ENCODE results near the gene C1orf52. TPM values are rescaled to one million over a fixed set of nuclear protein-coding genes. Genes with fewer than 3 reads are reported as not detected.

C1orf52 gene
- total and polyA plus RNA-seq, 9 of the 15 experiments (the other 6 are each of a cell fraction or from before 2014, with no cell fraction given) = 17.0 to 38.5 (median 33.0) TPM

DNA sequence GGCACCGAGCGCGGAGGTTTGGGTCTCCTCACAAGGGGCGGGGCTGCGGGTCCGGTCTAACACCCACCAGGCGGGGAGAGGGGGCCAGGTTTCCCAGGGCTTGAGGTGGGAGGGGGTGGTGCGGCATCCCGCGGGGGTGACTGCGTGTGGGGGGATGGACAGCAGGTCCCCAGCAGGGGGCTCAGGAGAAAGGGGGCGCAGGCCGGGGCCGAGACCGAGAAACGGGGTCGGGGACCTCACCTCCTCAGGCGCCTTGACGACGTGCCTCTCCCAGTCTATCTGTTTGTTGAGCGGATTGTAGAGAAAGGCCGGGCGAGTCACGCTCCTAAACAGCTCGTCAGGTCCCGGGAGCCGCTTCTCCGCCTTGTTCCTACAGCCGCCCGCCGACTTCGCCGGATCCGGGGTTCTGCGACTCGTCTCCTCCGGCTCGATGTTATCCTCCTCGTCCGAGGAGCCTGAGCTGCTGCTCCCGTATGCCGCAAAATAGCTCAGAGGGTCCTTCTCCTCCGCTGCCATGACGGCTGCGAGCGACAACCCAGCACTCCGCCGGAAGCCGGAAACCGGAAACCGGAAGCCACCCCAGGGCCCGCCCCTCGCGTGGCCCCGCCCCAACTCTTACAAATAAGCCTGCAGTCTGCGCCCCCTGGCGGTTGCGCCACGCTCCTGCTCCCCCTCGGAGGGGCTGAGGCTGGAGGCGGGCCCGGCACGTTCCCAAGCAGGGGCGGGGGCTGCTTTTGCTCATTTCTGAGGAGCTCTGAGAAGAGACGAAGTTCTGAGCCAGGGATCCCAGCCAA, at the start of gene C1orf52 (continued):
- TF ChIP-seq, protein P1, sequence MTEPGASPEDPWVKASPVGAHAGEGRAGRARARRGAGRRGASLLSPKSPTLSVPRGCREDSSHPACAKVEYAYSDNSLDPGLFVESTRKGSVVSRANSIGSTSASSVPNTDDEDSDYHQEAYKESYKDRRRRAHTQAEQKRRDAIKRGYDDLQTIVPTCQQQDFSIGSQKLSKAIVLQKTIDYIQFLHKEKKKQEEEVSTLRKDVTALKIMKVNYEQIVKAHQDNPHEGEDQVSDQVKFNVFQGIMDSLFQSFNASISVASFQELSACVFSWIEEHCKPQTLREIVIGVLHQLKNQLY (CRISPR knock-in tag; conservative IDR thresholded peaks at IDR 0.05) = no peak
- TF ChIP-seq, protein P2, sequence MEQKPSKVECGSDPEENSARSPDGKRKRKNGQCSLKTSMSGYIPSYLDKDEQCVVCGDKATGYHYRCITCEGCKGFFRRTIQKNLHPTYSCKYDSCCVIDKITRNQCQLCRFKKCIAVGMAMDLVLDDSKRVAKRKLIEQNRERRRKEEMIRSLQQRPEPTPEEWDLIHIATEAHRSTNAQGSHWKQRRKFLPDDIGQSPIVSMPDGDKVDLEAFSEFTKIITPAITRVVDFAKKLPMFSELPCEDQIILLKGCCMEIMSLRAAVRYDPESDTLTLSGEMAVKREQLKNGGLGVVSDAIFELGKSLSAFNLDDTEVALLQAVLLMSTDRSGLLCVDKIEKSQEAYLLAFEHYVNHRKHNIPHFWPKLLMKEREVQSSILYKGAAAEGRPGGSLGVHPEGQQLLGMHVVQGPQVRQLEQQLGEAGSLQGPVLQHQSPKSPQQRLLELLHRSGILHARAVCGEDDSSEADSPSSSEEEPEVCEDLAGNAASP (IDR thresholded peaks at IDR 0.05) = no peak
- no peak for TF ChIP-seq KLF6 (CRISPR knock-in tag; IDR thresholded peaks at IDR 0.05; ENCODE audit: borderline replicate concordance)
- TF ChIP-seq, protein P3, sequence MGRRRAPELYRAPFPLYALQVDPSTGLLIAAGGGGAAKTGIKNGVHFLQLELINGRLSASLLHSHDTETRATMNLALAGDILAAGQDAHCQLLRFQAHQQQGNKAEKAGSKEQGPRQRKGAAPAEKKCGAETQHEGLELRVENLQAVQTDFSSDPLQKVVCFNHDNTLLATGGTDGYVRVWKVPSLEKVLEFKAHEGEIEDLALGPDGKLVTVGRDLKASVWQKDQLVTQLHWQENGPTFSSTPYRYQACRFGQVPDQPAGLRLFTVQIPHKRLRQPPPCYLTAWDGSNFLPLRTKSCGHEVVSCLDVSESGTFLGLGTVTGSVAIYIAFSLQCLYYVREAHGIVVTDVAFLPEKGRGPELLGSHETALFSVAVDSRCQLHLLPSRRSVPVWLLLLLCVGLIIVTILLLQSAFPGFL (CRISPR knock-in tag; IDR thresholded peaks at IDR 0.05) = no peak
- TF ChIP-seq CBX2 (IDR thresholded peaks at IDR 0.05; ENCODE audit: insufficient read depth, low read length, poor library complexity, severe bottlenecking) = no peak
- peak; percentile 46; the same call in 1 of the 2 replicates for TF ChIP-seq KLF16 (IDR thresholded peaks at IDR 0.05)
- TF ChIP-seq ATF1 (CRISPR knock-in tag; IDR thresholded peaks at IDR 0.05) = no peak
- peak; percentile 44; the same call in 1 of the 2 replicates for TF ChIP-seq ATF1 (tag; IDR thresholded peaks at IDR 0.05)
- TF ChIP-seq, protein P4, sequence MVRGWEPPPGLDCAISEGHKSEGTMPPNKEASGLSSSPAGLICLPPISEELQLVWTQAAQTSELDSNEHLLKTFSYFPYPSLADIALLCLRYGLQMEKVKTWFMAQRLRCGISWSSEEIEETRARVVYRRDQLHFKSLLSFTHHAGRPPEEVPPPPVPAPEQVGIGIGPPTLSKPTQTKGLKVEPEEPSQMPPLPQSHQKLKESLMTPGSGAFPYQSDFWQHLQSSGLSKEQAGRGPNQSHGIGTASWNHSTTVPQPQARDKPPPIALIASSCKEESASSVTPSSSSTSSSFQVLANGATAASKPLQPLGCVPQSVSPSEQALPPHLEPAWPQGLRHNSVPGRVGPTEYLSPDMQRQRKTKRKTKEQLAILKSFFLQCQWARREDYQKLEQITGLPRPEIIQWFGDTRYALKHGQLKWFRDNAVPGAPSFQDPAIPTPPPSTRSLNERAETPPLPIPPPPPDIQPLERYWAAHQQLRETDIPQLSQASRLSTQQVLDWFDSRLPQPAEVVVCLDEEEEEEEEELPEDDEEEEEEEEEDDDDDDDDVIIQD (CRISPR knock-in tag; IDR thresholded peaks at IDR 0.05) = no peak
- TF ChIP-seq ZBED1 (IDR thresholded peaks at IDR 0.05) = no peak
- peak; percentile 60 for TF ChIP-seq HMGN3 (IDR thresholded peaks at IDR 0.05; ENCODE audit: borderline replicate concordance, extremely low read depth, insufficient read length, low read depth, low read length)
- TF ChIP-seq IFI16 (CRISPR knock-in tag; IDR thresholded peaks at IDR 0.05) = no peak
- TF ChIP-seq SPI1 (IDR thresholded peaks at IDR 0.05; ENCODE audit: borderline replicate concordance, low read depth, low read length) = no peak
- TF ChIP-seq, protein P5, sequence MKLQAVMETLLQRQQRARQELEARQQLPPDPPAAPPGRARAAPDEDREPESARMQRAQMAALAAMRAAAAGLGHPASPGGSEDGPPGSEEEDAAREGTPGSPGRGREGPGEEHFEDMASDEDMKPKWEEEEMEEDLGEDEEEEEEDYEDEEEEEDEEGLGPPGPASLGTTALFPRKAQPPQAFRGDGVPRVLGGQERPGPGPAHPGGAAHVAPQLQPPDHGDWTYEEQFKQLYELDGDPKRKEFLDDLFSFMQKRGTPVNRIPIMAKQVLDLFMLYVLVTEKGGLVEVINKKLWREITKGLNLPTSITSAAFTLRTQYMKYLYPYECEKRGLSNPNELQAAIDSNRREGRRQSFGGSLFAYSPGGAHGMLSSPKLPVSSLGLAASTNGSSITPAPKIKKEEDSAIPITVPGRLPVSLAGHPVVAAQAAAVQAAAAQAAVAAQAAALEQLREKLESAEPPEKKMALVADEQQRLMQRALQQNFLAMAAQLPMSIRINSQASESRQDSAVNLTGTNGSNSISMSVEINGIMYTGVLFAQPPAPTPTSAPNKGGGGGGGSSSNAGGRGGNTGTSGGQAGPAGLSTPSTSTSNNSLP (IDR thresholded peaks at IDR 0.05; ENCODE audit: borderline replicate concordance, low read depth, low read length) = no peak
- TF ChIP-seq ZNF830 (CRISPR knock-in tag; IDR thresholded peaks at IDR 0.05) = no peak
- no peak for TF ChIP-seq ZSCAN29 (IDR thresholded peaks at IDR 0.05)
- TF ChIP-seq, protein P6, sequence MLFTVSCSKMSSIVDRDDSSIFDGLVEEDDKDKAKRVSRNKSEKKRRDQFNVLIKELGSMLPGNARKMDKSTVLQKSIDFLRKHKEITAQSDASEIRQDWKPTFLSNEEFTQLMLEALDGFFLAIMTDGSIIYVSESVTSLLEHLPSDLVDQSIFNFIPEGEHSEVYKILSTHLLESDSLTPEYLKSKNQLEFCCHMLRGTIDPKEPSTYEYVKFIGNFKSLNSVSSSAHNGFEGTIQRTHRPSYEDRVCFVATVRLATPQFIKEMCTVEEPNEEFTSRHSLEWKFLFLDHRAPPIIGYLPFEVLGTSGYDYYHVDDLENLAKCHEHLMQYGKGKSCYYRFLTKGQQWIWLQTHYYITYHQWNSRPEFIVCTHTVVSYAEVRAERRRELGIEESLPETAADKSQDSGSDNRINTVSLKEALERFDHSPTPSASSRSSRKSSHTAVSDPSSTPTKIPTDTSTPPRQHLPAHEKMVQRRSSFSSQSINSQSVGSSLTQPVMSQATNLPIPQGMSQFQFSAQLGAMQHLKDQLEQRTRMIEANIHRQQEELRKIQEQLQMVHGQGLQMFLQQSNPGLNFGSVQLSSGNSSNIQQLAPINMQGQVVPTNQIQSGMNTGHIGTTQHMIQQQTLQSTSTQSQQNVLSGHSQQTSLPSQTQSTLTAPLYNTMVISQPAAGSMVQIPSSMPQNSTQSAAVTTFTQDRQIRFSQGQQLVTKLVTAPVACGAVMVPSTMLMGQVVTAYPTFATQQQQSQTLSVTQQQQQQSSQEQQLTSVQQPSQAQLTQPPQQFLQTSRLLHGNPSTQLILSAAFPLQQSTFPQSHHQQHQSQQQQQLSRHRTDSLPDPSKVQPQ (CRISPR knock-in tag; IDR thresholded peaks at IDR 0.05; ENCODE audit: borderline replicate concordance) = no peak
- no peak for TF ChIP-seq TARDBP (IDR thresholded peaks at IDR 0.05)
- no peak for TF ChIP-seq CC2D1A (IDR thresholded peaks at IDR 0.05)
